ENCODE results near the gene PVRIG.

- TF ChIP-seq CTCF (IDR thresholded peaks at IDR 0.05), result no peak
- TF ChIP-seq POLR2A (IDR thresholded peaks at IDR 0.05), result no peak
- TF ChIP-seq POLR2AphosphoS5 (IDR thresholded peaks at IDR 0.05), result peak in 2 of 3 donors; percentile 21 to 49
These were observed 42.4 kb upstream of the PVRIG start, which contains the start of the genes GPC2 and STAG3 for GRCh38 chr7:100177045-100178001.
